ENCODE results near the gene SIDT1. TPM values are rescaled to one million over a fixed set of nuclear protein-coding genes. Genes with fewer than 3 reads are reported as not detected.
A peak's percentile ranks its signal among the peaks of the same experiment; 100 is the strongest.
"Not testable (repeated sequence)": the region's sequence is repeated elsewhere in the genome, so short reads cannot be mapped to it uniquely, and the experiment has no call there.

SIDT1 gene
- total RNA-seq, 1 donor from 2014 or later, result under 0.01 TPM

DNA sequence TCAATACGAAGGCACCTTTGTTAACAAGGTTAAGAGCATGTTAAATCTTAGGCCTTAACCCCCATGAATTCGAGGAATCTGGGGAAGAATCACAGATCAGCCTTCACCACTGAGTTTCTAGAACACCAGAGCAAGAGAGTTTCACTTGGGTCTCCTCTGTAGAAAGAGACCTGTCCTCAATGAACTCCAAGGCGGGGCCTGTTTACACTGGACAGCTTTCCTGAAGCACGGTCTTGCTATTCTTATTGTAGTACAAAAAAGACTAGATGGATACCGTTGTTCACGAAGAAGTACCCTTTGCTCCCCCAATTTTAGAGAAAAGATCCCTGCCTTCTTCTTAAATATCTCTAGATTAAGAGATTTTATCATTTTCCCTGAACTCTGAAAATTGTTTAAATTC is 99.2 kb downstream of the SIDT1 start:
- DNase-seq (ENCODE audit: low read depth), result no peak

DNA sequence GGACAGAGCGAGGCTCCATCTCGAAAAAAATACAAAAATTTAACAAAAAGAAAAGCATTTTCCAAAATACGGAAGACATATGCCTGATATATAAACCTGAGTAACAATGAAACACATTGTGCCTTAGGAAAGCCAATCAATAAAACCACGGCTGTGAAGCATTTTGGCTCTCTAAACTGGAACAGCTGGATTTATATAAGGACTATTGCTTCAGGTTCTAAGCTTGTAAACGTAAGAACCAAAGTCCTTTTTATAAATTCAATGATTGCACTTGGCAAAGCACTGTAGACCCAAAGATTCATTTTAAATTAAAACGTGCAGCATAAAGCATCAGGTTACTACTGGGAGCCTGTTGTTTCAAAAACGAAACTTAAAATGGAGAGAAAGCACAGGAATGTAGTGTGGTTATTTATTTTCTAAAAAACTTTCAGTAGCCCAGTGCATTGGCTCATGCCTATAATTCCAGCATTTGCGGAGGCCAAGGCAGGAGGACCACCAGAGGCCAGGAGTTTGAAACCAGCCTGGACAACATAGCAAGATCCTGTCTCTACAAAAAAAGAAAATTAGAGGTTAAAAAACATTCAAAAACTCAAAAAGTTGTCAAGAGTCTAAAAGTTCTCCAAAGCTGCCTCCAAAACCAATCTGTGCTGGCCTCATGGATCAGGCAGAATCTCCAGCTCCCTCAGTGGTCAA is 102.6 kb downstream of the SIDT1 start:
- no peak for DNase-seq (ENCODE audit: low read depth)

DNA sequence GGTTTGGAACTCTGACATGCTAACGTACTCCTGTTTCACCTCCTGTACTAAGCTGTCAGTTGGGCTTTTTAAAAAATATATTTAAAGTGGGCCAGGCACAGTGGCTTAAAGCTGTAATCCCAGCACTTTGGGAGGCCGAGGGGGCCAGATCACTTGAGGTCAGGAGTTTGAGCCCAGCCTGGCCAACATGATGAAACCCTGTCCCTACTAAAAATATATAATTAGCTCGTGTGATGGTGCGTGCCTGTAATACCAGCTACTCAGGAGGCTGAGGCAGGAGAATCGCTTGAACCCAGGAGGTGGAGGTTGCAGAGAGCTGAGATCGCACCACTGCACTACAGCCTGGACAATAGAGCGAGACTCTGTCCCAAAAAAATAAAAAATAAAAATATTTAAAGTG is 103.7 kb downstream of the SIDT1 start:
- not testable (repeated sequence) for DNase-seq (ENCODE audit: low read depth)

DNA sequence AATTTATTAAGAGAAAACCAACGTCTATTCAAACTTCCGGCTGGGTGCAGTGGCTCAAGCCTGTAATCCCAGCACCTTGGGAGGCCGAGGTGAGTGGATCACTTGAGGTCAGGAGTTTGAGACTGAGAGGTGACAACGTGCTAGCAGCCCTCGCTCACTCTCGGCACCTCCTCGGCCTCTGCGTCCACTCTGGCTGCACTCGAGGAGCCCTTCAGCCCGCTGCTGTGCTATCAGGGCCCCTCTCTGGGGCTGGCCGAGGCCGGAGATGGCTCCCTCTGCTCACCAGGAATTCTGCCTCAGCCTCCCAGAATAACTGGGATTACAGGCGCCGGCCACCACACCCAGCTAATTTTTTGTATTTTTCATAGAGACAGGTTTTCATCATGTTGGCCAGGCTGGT is 105.4 kb downstream of the SIDT1 start:
- DNase-seq (ENCODE audit: low read depth), result no peak

DNA sequence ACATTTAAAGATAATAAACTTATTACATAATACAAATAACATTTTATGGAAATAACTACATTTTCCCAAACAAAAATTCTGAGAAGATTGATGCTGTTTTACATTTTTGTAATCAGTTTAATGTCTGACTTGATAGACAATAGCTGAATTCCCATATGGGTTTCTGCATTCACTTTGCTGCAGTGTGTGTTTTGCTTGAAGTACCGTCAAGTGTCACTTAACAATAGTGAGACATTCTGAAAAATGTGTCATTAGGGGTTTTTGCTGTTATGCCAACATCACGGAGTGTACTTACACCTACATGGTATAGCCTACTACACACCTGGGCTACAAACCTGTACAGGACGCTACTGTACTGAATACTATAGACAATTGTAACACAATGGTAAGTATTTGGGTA is 106.6 kb downstream of the SIDT1 start:
- no peak for DNase-seq (ENCODE audit: low read depth)

DNA sequence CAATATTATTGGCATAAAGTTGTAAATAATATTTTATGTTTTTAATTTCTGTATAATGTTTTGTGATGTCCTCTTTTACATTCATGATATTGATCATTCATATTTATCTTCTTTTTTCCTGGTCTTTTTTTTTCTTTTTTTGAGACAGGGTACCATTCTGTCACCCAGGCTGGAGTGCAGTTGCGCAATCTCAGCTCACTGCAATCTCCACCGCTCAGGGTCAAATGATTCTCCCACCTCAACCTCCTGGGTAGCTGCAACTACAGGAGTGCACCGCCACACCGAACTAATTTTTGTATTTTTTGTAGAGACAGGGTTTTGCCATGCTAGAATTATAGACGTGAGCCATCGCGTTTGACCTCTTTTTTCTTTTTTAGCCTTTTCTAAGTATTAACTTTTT is 111.2 kb downstream of the SIDT1 start:
- no peak for DNase-seq (ENCODE audit: low read depth)

DNA sequence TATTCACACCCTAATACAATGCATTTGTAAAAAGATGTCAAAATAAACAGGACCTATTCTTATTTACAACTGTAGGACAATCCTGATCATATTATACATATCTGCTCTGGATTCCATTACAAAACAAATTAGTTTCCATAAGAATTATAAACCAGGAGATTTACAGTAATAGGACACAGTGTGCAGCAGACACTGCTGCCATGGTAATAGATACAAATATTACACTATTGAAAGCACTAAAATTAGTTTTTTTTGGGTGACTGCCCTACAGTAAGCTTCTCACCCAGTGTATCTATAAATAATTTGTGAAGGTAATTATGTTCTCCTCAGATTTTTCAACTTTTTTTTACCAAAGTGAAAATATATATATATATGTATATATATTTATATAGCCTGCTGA is 116.2 kb downstream of the SIDT1 start:
- DNase-seq (ENCODE audit: low read depth), result no peak

DNA sequence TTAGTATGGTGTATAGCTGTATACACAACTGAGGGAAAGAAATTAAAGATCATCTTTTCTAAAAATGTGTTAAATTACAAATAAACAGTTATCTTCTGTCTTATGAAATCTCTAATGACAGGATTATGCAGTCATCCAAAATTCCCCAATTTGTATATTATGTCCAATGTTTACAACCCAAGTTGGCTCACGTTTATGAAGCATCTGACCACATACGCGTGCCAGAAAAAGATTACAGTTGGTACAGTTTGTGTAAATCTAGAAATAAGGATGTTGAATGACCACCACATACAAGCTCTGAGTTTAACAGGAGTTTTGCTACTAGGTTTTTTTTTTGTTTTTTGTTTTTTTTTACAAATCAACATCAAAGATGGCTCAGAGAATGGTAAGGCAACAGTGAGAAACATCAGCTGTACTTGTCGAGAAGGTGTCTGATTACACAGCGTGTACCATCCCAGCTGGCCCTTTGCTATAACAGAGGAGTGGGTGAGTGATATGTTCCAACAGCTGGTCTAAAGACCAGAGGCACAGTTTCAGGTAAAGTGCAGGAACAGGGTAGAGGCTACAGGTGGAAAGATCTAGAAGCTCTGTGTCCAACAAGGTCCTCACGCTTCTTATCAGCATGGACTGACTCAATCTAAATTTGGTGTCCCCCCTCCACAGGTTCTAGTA is 117.0 kb downstream of the SIDT1 start:
- DNase-seq (ENCODE audit: low read depth), result no peak

DNA sequence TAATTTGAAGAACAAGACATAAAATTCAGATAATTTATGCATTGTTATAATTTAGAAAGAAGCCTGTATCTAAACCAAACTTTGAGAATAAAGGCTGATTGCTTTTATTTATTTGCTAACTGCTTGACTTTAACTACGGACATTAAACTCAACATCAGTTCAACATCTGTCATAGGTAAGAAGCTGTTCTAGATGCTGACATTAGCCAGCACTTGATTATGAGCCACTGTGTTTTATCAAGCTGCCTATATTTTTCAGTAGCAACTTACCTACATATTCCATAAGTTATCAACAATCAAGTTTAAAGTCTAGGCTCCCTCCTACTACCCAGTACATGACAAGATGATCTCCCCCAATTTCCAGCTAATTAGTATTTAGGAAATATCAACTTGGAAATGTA is 122.0 kb downstream of the SIDT1 start:
- DNase-seq (ENCODE audit: low read depth), result no peak

DNA sequence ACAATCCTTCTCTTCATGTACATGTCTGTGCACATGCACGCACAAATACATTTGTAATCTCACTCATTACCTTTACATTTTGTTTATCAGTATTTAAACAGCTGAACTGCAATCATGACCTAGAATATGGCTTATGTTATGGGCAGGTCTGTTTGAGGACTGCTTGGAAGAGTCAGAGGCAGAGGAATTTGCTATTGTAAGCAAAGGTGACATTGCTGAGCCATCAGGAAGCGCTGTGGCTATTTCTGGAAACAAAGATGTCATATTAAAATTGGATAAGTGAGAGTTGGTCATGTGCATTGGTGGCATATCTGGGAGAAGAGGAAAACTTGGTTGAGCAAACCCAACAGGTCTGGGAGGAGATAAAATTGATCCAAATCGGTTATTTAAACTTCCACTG is 122.5 kb downstream of the SIDT1 start:
- DNase-seq (ENCODE audit: low read depth), result no peak

DNA sequence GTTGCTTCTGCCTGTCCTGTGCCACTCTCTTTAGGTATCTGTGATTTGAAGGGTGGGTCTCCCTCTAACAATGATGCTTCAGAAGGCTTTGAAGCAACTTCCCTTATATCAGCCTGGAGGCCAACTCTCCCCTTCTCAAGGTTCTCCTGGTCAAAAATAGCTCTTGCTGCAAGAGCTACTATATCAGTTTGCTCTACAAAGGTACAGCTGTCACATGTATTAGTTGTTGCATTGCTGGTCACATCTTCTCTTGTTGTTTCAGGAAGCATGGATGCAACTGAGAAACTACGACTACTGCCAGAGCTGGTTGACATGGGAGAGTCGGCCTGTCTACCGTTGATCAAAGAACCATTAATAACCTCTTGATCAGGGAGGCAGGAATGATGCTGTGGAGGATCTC is 125.8 kb downstream of the SIDT1 start:
- no peak for DNase-seq (ENCODE audit: low read depth)

DNA sequence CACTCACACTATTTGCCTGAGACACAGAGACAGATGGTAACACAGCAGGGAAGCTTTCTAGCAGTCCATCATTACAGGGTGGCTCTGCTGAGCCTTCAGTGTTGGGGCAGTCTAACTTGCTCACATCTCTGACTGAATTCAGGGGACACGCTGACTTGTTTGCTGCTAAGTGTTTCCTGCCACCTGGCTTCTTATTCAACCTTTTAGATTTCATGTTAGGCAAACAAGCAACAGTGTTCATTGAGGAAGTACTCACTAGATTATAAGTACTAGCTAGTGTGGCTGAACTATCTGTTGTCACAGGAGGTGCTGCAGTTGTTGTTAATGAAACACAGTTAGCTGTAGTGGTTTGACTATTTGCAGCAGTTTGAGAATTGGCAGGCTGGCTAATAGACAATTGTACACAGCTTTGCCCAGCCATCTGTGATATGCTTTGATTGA is 126.8 kb downstream of the SIDT1 start:
- DNase-seq (ENCODE audit: low read depth), result no peak

DNA sequence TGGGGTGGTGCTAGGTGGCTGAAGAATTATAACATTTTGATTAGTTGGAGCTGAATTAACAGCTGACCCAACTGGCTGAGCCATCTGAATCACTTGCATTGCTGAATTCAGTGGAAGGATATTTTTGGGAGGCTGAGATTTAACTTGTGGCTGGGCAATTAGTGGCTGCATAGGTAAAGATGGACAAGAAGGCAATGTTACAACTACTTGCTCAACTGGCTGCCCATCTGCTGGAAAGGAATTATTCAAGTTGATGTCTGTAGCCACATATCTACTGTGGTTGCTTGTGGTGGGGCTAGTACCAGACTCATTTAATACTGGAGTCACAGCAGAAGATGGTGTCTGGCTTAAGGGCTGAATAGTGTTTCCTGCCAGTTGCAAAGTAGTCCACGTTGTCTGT is 127.6 kb downstream of the SIDT1 start:
- no peak for DNase-seq (ENCODE audit: low read depth)

DNA sequence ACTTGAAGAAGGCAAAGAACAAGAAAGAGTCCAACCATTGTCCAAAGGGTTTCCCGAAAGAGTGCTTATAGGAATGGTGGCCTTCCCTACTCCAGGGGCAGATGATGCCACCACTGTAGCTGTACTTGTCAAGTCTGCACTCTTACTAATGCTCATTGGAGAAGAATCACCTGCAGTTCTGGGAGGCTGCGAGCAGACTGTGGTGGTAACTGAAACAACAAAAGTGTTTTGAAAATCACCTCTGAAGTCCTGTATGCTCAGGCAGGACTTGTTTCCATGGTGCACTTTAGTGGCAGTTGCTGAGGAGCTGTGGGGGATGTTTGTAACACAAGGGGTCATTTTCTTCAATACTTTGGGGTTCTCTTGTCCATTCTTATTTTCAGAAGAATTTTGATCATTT is 128.1 kb downstream of the SIDT1 start:
- no peak for DNase-seq (ENCODE audit: low read depth)

DNA sequence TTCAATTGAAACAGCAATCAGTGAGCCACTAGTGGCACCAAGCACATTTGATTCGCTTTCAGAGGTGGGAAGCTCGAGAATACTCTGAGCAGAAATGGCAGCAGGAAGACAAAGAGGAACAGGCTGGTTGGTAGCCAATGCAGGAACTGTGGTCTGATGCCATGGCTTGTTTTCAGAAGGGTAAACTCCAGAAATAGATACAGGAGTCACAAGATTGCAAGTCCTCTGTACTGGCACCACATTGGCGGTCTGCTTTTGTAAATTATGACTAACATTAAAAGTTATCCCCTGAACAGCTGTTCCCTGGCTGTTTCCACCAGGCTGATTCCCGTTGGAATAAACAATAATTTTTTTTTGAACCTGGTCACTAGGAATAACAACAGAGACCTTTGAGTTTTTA is 128.5 kb downstream of the SIDT1 start:
- DNase-seq (ENCODE audit: low read depth), result no peak

DNA sequence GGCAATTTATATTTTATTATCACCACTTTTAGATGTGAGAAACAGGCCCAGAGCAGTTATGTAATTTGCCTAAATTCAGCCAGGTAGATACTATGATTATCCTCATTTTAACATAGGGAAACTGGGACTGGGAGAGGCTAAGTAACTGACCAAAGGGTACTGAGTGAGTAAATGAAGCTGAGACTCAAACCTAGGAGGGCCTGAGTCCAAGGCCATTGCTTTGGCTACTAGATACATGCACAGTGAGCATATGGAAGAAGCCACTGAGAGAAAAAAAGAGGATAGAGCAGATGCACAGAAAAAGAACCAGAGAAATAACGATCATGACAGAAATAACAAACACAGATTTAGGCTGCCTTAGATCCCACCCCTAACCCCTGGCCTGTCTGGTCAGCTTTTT is 130.5 kb downstream of the SIDT1 start:
- DNase-seq (ENCODE audit: low read depth), result no peak

DNA sequence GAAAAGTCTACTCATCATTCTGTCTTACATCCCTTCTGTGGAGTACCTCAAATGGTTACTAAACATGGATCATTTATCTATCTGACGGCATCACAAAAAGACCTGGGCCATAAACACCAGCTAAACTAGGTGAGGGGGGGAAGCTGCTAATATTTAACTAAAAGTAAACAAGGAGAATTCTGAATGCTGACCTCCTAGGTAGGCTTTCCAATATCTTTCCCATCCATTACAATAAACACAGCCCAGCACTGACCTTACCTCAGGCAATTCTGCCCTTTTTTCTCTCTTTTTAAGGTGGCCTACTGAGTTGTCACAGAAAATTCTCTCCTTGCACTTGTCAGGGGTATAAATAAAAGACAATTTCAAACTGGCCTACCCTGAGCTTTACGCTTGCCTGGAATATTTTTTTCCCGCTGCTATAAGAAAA is 131.0 kb downstream of the SIDT1 start:
- peak; percentile 36 for DNase-seq (ENCODE audit: low read depth)

DNA sequence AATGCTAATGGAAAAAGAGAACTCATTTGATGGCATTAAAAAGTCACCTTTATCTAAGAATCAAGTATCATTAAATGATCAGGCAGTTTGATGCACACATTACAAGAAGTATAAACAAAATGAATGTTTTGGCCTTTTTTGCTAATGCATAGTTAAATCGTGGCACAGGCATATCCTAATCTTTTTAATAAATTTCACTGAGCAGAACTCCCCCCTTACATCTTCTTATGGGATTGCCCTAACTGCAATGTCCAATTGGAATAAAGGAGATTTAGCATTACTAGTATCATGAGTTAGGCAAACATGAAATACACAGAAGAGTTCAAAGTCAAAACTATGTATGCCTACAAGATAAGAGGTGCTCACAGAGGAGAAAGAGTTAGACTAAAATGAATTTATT is 131.4 kb downstream of the SIDT1 start:
- no peak for DNase-seq (ENCODE audit: low read depth)

DNA sequence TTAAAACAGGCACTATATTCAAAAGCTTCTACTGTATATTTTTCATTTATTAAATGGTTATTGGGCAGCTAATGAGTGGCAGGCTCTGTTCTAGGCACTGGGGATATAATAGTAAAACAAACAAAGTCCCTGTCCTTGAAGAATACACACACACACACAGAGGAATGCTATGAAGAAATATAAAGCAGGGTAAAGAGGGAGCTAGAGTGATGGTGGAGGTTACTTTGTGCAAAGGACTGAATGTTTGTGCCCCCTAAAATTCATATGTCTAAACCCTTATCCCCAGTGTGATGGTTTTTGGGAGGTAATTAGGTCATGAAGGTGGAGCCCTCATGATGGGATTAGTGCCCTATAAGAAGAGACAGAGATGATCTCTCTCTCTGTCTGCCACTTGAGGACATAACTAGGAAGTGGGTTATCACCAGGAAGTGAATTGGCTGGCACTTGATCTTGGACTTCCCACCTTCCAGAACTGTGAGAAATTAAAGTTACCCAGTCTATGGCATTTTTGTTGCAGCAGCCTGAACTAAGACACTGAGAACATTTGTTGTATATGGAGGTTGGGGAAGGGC is 132.3 kb downstream of the SIDT1 start:
- DNase-seq (ENCODE audit: low read depth), result no peak

DNA sequence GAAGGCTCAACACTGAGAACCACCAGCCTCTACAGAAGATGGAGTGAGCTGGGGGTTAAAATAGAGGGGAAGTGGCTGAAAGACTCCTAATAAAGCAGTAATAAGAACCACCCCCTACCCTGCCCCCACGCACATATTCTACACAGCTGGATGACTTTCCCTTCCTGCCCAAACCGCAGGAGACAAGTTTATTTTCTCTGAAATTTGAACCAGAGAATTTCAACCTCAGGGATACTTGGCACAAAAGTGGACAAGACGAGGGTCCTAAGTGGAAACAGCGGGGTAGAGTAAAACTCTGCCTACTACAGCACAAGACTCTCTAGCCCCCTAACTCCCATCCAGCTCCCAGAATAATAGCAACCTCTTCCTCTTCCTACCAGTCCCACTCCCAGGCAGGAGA is 135.7 kb downstream of the SIDT1 start:
- DNase-seq (ENCODE audit: low read depth), result peak; percentile 9

DNA sequence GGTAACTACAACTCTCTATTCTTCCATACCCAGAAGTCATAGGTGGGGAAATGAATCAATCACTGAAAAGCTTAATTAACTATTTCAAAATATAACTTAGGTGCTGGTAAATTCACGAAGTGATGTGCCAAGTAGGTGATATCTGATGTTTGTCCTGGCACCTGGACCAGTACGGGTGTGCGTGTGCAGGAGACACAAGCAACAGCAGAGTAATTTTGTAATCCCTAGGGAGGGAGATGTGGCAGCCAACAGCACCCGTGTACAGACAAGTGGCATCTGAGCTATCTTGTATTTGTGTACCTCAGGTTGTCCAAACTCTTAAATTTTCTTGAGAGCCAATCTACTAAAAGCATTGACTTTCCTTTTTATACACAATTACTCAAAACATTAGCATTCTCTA is 141.2 kb downstream of the SIDT1 start:
- no peak for DNase-seq (ENCODE audit: low read depth)

DNA sequence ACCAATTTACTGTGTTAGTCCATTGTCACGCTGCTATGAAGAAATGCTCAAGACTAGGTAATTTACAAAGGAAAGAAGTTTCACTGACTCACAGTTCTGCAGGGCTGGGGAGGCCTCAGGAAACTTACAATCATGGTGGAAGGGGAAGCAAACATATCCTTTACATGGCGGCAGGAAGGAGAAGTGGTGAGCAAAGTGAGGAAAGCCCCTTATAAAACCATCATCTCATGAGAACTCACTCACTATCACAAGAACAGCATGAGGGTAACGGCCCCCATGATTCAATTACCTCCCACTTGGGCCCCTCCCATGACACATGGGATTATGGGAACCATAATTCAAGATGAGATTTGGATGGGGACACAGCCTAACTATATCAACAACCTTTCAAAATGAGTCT is 143.9 kb downstream of the SIDT1 start:
- DNase-seq (ENCODE audit: low read depth), result no peak

DNA sequence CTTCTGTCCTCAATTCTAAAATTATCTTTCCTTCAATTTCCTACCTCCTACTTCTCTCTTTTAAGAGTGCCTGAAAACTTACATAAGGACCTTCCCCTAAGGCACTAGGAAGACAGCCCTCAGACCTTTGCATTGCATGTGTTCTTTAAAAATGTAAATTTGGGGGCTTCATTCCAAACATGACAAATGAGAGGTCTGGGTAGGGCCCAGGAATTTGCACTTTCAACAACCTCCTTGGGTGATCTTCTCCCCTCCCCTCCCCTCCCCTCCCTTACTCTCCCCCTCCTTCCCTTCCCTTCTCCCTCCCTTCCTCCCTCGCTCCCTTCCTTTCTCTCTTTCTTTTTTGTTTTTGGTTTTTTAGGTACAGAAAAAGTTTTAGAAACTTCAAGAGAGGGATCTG is 145.4 kb downstream of the SIDT1 start:
- no peak for DNase-seq (ENCODE audit: low read depth)

All from renal cortical epithelial cell (primary cell).